HepG2 (cell line): ENCODE data around the gene WDR73. TPM values are rescaled to one million over a fixed set of nuclear protein-coding genes. Genes with fewer than 3 reads are reported as not detected.

ENCODE experiments used
- AHR ChIP-seq: IDR thresholded peaks from 2 replicates; pipeline ENCODE4 v1.6.1; 2018; ENCODE audit warnings: missing genetic modification reagents, missing compliant biosample characterization
- ATF2 ChIP-seq: sonication (generic); formaldehyde crosslinking; IDR thresholded peaks from 2 replicates; pipeline ENCODE4 v1.4.0; 2020; ENCODE audit warnings: missing genetic modification reagents
- DZIP1 ChIP-seq: sonication (generic); formaldehyde crosslinking; IDR thresholded peaks from 2 replicates; pipeline ENCODE4 v1.5.0; 2020; ENCODE audit warnings: mild to moderate bottlenecking, missing genetic modification reagents
- FOXK1 ChIP-seq: sonication (generic); formaldehyde crosslinking; IDR thresholded peaks from 2 replicates; pipeline ENCODE4 v1.4.0; 2020; ENCODE audit warnings: low read depth, missing genetic modification reagents, borderline replicate concordance
- GATAD1 ChIP-seq: IDR thresholded peaks from 2 replicates; pipeline ENCODE4 v1.6.1; 2016; ENCODE audit warnings: missing genetic modification reagents, missing compliant biosample characterization
- HHEX ChIP-seq: IDR thresholded peaks from 2 replicates; pipeline ENCODE4 v1.6.1; 2016; ENCODE audit warnings: control low read depth
- MED13 ChIP-seq: sonication (generic); formaldehyde crosslinking; IDR thresholded peaks from 2 replicates; pipeline ENCODE4 v1.5.0; 2020; ENCODE audit warnings: missing genetic modification reagents
- NPAS2 ChIP-seq: sonication (generic); formaldehyde crosslinking; IDR thresholded peaks from 2 replicates; pipeline ENCODE4 v1.8.0; 2022; ENCODE audit warnings: mild to moderate bottlenecking, missing genetic modification reagents, borderline replicate concordance
- NR2F2 ChIP-seq: IDR thresholded peaks from 2 replicates; pipeline ENCODE4 v1.6.1; 2012; ENCODE audit warnings: low read depth, inconsistent platforms, borderline replicate concordance
- PITX1 ChIP-seq: sonication (generic); formaldehyde crosslinking; IDR thresholded peaks from 2 replicates; pipeline ENCODE4 v1.5.1; 2020; ENCODE audit warnings: mild to moderate bottlenecking, missing genetic modification reagents
- PREB ChIP-seq: sonication (generic); formaldehyde crosslinking; IDR thresholded peaks from 2 replicates; pipeline ENCODE4 v1.4.0; 2020; ENCODE audit warnings: missing genetic modification reagents
- PRPF4 ChIP-seq: fragments of 200-400 bp; formaldehyde crosslinking; IDR thresholded peaks from 2 replicates; pipeline ENCODE4 v1.6.1; 2016; ENCODE audit warnings: low read length, low read depth; ENCODE audit not compliant: poor library complexity, severe bottlenecking
- SATB2 ChIP-seq: sonication (generic); formaldehyde crosslinking; IDR thresholded peaks from 2 replicates; pipeline ENCODE4 v1.5.0; 2020; ENCODE audit warnings: missing genetic modification reagents
- THAP8 ChIP-seq: sonication (generic); formaldehyde crosslinking; IDR thresholded peaks from 2 replicates; pipeline ENCODE4 v1.5.1; 2020; ENCODE audit warnings: missing genetic modification reagents, mild to moderate bottlenecking, borderline replicate concordance
- XRCC5 ChIP-seq: fragments of 200-400 bp; formaldehyde crosslinking; optimal IDR thresholded peaks from 2 replicates; pipeline ENCODE3; 2017; ENCODE audit warnings: mild to moderate bottlenecking, low read length
- ZNF260 ChIP-seq: sonication (generic); formaldehyde crosslinking; IDR thresholded peaks from 2 replicates; pipeline ENCODE4 v1.4.0; 2020; ENCODE audit warnings: missing genetic modification reagents, low read depth, mild to moderate bottlenecking, borderline replicate concordance
- ZNF484 ChIP-seq: sonication (generic); formaldehyde crosslinking; IDR thresholded peaks from 2 replicates; pipeline ENCODE4 v1.5.1; 2020; ENCODE audit warnings: mild to moderate bottlenecking, low read depth, missing genetic modification reagents, borderline replicate concordance
- ZNF543 ChIP-seq: sonication (generic); formaldehyde crosslinking; IDR thresholded peaks from 2 replicates; pipeline ENCODE4 v1.4.0; 2020; ENCODE audit warnings: mild to moderate bottlenecking, missing genetic modification reagents
- polyA plus RNA-seq, 8 experiments: library from polyadenylated mRNA; depleted of rRNA in 3 of 8; stranded (reverse) in 7 of 8; unstranded in 1 of 8; fragments of >200 nt; fragmentation: Illumina TruSeq in 4 of 8; extraction: Trizol in 4 of 8; gene quantifications; 2 replicates each; pipeline versions ENCODE4 v1.2.1 to v1.2.3, GENCODE V29; 2011 to 2016; ENCODE audit warnings: low read depth in 4 of 8, missing spikeins in 1 of 8, mixed read lengths in 1 of 8; ENCODE audit not compliant: insufficient read depth in 1 of 8
- total RNA-seq, 5 experiments: library from RNA; depleted of rRNA; stranded (reverse); fragments of >200 nt; fragmentation: Illumina TruSeq; extraction: Trizol; gene quantifications; 2 replicates each; pipeline ENCODE4 v1.2.3, GENCODE V29; 2016; ENCODE audit warnings: low read depth in 1 of 5

WDR73 gene
- total and polyA plus RNA-seq, 2 of the 13 experiments (the other 11 are each of a cell fraction or from before 2014, with no cell fraction given): 20.0 to 35.5 TPM

GRCh38 chr15:84594617-84595290 lies 59.3 kb downstream of the WDR73 start (continued):
- TF ChIP-seq DZIP1 (CRISPR knock-in tag) (no peak), NR2F2 (no peak), MED13 (no peak), AHR (no peak), ZNF543 (CRISPR knock-in tag) (no peak), ATF2 (CRISPR knock-in tag) (no peak), PRPF4 (peak; percentile 8), XRCC5 (peak; percentile 19), ZNF484 (CRISPR knock-in tag) (no peak), ZNF260 (CRISPR knock-in tag) (no peak), NPAS2 (CRISPR knock-in tag) (no peak), FOXK1 (CRISPR knock-in tag) (no peak), GATAD1 (CRISPR knock-in tag) (no peak), HHEX (CRISPR knock-in tag) (no peak), PREB (CRISPR knock-in tag) (no peak), PITX1 (CRISPR knock-in tag) (peak; percentile 26; the same call in 1 of the 2 replicates), SATB2 (CRISPR knock-in tag) (no peak), THAP8 (CRISPR knock-in tag) (no peak)
